ENCODE data around the gene SALL3. TPM values are rescaled to one million over a fixed set of nuclear protein-coding genes. Genes with fewer than 3 reads are reported as not detected.

The SALL3 gene
- total and polyA plus RNA-seq, 2 experiments from 2014 or later = 0.30 to 1.1 TPM

DNA sequence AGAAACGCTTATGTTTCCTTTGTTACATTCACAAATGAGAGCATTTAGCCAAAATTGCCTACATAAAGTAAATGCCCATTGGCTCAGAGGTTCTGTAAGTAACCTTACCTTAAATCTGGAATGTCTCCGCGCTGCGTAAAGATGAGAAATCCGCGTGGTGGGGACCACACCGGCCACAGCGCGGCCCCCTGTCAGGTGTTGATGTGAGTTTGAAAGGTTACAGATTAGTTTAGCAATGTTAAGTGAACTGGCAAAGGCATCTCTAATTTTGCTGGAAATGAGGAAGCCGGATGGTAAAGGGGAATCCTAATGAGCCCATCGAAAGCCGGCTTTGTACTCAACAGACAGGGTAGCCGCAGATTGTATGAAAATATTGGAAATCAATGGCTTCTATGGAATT, 11.8 kb downstream of the SALL3 start:
- Histone ChIP-seq H3K27me3 (peaks cover 29% of the 10 kb centered on the region), H3K4me3 (no peak overlapping the region), H2AFZ (no peak overlapping the region), H3K4me2 (no peak overlapping the region), H3K9me2 (replicated peaks; ENCODE audit: insufficient read depth) (no peaks in the 10 kb centered on the region), H3K36me3 (replicated peaks; ENCODE audit: insufficient read depth, low read depth) (no peaks in the 10 kb centered on the region), H4K20me1 (ENCODE audit: insufficient read depth, poor library complexity, severe bottlenecking) (no peaks in the 10 kb centered on the region), H3K79me2 (no peaks in the 10 kb centered on the region), H3K4me1 (ENCODE audit: insufficient read depth) (no peaks in the 10 kb centered on the region), H3K9me3 (ENCODE audit: low read depth) (no peaks in the 10 kb centered on the region), H3K27ac (no peak overlapping the region)
- no peak for DNase-seq (ENCODE audit: low spot score)
- TF ChIP-seq, protein P1, sequence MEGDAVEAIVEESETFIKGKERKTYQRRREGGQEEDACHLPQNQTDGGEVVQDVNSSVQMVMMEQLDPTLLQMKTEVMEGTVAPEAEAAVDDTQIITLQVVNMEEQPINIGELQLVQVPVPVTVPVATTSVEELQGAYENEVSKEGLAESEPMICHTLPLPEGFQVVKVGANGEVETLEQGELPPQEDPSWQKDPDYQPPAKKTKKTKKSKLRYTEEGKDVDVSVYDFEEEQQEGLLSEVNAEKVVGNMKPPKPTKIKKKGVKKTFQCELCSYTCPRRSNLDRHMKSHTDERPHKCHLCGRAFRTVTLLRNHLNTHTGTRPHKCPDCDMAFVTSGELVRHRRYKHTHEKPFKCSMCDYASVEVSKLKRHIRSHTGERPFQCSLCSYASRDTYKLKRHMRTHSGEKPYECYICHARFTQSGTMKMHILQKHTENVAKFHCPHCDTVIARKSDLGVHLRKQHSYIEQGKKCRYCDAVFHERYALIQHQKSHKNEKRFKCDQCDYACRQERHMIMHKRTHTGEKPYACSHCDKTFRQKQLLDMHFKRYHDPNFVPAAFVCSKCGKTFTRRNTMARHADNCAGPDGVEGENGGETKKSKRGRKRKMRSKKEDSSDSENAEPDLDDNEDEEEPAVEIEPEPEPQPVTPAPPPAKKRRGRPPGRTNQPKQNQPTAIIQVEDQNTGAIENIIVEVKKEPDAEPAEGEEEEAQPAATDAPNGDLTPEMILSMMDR (IDR thresholded peaks at IDR 0.05; ENCODE audit: poor library complexity) = no peak
- no peak for TF ChIP-seq EZH2 (IDR thresholded peaks at IDR 0.05; ENCODE audit: borderline replicate concordance)
- TF ChIP-seq EZH2phosphoT487 (IDR thresholded peaks at IDR 0.05; ENCODE audit: low read depth, severe bottlenecking, unreplicated experiment) = no peak
- 74% methylated on average over 13 of the region's 13 CpGs for WGBS (ENCODE audit: low lambda C conversion rate, missing lambda C conversion rate)

DNA sequence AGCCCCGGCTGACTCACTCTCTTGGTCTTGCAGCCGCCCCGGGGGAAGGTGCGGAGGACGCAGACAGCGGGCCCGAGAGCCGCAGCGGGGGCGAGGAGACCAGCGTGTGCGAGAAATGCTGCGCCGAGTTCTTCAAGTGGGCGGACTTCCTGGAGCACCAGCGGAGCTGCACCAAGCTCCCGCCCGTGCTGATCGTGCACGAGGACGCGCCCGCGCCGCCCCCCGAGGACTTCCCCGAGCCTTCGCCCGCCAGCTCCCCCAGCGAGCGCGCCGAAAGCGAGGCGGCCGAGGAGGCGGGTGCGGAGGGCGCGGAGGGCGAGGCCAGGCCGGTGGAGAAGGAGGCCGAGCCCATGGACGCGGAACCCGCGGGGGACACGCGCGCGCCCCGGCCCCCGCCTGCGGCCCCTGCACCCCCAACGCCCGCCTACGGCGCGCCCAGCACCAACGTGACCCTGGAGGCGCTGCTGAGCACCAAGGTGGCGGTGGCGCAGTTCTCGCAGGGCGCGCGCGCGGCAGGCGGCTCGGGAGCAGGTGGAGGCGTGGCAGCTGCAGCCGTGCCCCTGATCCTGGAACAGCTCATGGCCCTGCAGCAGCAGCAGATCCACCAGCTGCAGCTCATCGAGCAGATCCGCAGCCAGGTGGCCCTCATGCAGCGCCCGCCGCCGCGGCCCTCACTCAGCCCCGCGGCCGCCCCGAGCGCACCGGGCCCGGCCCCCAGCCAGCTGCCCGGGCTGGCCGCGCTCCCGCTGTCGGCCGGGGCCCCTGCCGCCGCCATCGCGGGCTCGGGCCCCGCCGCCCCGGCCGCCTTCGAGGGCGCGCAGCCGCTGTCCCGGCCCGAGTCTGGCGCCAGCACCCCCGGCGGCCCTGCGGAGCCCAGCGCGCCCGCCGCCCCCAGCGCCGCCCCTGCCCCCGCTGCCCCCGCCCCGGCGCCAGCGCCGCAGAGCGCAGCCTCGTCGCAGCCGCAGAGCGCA, 12.7 kb downstream of the SALL3 start:
- DNase-seq (ENCODE audit: low spot score) = no peak
- no peaks in the 10 kb centered on the region for H4K20me1 ChIP-seq (ENCODE audit: insufficient read depth, poor library complexity, severe bottlenecking)
- H3K4me2 ChIP-seq = no peak overlapping the region
- no peak overlapping the region for H3K4me3 ChIP-seq
- no peak for TF ChIP-seq EZH2 (IDR thresholded peaks at IDR 0.05; ENCODE audit: borderline replicate concordance)
- TF ChIP-seq, protein P1 (IDR thresholded peaks at IDR 0.05; ENCODE audit: poor library complexity) = no peak
- TF ChIP-seq EZH2phosphoT487 (IDR thresholded peaks at IDR 0.05; ENCODE audit: low read depth, severe bottlenecking, unreplicated experiment) = no peak
- H3K9me3 ChIP-seq (ENCODE audit: low read depth) = no peaks in the 10 kb centered on the region
- no peaks in the 10 kb centered on the region for H3K36me3 ChIP-seq (replicated peaks; ENCODE audit: insufficient read depth, low read depth)
- H3K79me2 ChIP-seq = no peaks in the 10 kb centered on the region
- 98% methylated on average over 51 of the region's 129 CpGs for WGBS (ENCODE audit: low lambda C conversion rate, missing lambda C conversion rate)
- H3K9me2 ChIP-seq (replicated peaks; ENCODE audit: insufficient read depth) = no peaks in the 10 kb centered on the region
- peaks cover 21% of the 10 kb centered on the region for H3K27me3 ChIP-seq
- no peak overlapping the region for H2AFZ ChIP-seq
- no peaks in the 10 kb centered on the region for H3K4me1 ChIP-seq (ENCODE audit: insufficient read depth)
- no peak overlapping the region for H3K27ac ChIP-seq

DNA sequence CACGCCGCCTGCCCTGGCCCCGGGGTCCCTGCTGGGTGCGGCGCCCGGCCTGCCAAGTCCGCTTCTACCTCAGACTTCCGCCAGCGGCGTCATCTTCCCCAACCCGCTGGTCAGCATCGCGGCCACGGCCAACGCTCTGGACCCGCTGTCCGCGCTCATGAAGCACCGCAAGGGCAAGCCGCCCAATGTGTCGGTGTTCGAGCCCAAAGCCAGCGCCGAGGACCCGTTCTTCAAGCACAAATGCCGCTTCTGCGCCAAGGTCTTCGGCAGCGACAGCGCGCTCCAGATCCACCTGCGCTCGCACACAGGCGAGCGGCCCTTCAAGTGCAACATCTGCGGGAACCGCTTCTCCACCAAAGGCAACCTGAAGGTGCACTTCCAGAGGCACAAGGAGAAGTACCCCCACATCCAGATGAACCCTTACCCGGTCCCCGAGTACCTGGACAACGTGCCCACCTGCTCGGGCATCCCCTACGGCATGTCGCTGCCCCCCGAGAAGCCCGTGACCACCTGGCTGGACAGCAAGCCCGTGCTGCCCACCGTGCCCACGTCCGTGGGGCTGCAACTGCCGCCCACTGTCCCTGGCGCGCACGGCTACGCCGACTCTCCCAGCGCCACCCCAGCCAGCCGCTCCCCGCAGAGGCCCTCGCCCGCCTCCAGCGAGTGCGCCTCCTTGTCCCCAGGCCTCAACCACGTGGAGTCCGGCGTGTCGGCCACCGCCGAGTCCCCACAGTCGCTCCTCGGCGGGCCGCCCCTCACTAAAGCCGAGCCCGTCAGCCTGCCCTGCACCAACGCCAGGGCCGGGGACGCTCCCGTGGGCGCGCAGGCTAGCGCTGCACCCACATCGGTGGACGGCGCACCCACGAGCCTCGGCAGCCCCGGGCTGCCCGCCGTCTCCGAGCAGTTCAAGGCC, 13.7 kb downstream of the SALL3 start:
- TF ChIP-seq, protein P1 (IDR thresholded peaks at IDR 0.05; ENCODE audit: poor library complexity) = no peak
- TF ChIP-seq EZH2 (IDR thresholded peaks at IDR 0.05; ENCODE audit: borderline replicate concordance) (no peak), EZH2phosphoT487 (IDR thresholded peaks at IDR 0.05; ENCODE audit: low read depth, severe bottlenecking, unreplicated experiment) (no peak)
- Histone ChIP-seq H3K27ac (no peak overlapping the region), H2AFZ (no peak overlapping the region), H3K9me2 (replicated peaks; ENCODE audit: insufficient read depth) (no peaks in the 10 kb centered on the region), H3K36me3 (replicated peaks; ENCODE audit: insufficient read depth, low read depth) (no peaks in the 10 kb centered on the region), H3K4me1 (ENCODE audit: insufficient read depth) (no peaks in the 10 kb centered on the region), H4K20me1 (ENCODE audit: insufficient read depth, poor library complexity, severe bottlenecking) (no peaks in the 10 kb centered on the region), H3K79me2 (no peaks in the 10 kb centered on the region), H3K9me3 (ENCODE audit: low read depth) (no peaks in the 10 kb centered on the region), H3K27me3 (peaks cover 12% of the 10 kb centered on the region), H3K4me2 (no peak overlapping the region), H3K4me3 (no peak overlapping the region)
- no peak for DNase-seq (ENCODE audit: low spot score)
- 98% methylated on average over 84 of the region's 90 CpGs for WGBS (ENCODE audit: low lambda C conversion rate, missing lambda C conversion rate)
